B cell (primary cell): ENCODE results near the gene UTS2R.

Experiments used
- EZH2 ChIP-seq: IDR thresholded peaks from 2 replicates; pipeline ENCODE4 v1.6.1; 2012; ENCODE audit warnings: borderline replicate concordance, low read depth, mild to moderate bottlenecking, moderate library complexity, low read length; ENCODE audit not compliant: insufficient read depth, poor library complexity, severe bottlenecking
- TF ChIP-seq, protein P1 (sequence below): fragments of 200-600 bp; IDR thresholded peaks from one replicate; pipeline ENCODE4 v1.8.0; 2022; ENCODE audit warnings: antibody characterized with exemption, mild to moderate bottlenecking

DNA sequence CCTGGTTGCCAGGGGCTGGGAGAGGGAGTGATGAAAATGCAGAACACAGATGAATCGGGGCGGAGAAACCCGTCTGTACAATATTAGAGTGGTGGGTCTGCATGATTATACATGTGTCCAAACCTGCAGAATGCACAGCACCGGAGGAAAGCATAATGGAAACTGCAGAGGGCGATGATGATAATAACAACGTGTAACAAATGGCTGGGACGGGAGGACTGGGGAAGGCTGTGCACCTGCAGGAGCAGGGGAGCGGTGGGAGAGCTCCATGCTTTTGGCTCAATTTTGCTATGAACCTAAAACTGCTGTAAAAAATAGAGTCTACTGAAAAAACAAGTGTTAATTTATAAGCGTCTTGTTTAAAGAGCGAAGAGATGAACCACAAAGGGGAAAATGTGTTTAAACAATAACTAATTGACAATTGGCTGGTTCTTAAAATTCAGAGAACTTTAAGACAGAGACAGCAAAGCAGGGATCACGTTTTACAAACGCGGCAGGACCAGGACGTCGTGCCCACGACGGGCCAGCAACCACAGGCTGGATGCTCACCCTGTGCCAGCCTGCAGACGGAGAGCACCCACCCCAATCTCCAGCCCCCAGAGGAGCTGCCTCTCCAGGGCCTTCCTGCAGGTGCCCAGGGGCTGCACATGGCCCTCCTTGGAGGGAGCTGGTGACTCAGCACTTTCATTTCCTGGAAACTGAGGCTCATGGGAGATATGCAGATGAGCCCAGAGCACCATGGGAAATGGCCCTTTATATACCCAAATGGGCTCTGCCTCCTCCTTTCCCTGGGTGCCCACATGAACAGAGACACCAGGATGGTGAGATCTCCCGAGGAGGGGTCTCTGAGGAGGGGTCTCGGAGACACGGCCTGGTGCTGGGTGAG is 12.9 kb upstream of the UTS2R start, which contains the start of gene TEX19:
- TF ChIP-seq, protein P1, sequence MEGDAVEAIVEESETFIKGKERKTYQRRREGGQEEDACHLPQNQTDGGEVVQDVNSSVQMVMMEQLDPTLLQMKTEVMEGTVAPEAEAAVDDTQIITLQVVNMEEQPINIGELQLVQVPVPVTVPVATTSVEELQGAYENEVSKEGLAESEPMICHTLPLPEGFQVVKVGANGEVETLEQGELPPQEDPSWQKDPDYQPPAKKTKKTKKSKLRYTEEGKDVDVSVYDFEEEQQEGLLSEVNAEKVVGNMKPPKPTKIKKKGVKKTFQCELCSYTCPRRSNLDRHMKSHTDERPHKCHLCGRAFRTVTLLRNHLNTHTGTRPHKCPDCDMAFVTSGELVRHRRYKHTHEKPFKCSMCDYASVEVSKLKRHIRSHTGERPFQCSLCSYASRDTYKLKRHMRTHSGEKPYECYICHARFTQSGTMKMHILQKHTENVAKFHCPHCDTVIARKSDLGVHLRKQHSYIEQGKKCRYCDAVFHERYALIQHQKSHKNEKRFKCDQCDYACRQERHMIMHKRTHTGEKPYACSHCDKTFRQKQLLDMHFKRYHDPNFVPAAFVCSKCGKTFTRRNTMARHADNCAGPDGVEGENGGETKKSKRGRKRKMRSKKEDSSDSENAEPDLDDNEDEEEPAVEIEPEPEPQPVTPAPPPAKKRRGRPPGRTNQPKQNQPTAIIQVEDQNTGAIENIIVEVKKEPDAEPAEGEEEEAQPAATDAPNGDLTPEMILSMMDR = no peak
- no peak for TF ChIP-seq EZH2
